Ovary (tissue), 3 donors: ENCODE measurements around the gene CCDC154.

Experiments used
- CTCF ChIP-seq, 3 donors: fragments of 450-650 bp in 2 of 3; fragments of 200-600 bp in 1 of 3; IDR thresholded peaks; one replicate each; pipeline versions ENCODE4 v1.5.1 to v1.8.0; 2016 to 2022; ENCODE audit warnings: antibody characterized with exemption in 3 of 3, mild to moderate bottlenecking in 1 of 3
- POLR2A ChIP-seq: fragments of 450-650 bp; IDR thresholded peaks from one replicate; pipeline ENCODE4 v1.6.1; 2017; ENCODE audit warnings: antibody characterized with exemption, mild to moderate bottlenecking, moderate library complexity
- donor health status: DM: no; HTN: no; CAD: no.

GRCh38 chr16:1449201-1449788, 4.9 kb upstream of the CCDC154 start:
- TF ChIP-seq CTCF (IDR thresholded peaks at IDR 0.05) (no peak), POLR2A (no peak)
